Activated CD8-positive, alpha-beta T cell treated with anti-CD3 and anti-CD28 coated beads for 36 hours (primary cell): Measurements from ENCODE around the gene SLC24A3. TPM values are rescaled to one million over a fixed set of nuclear protein-coding genes. Genes with fewer than 3 reads are reported as not detected.

ENCODE experiments used
- ATAC-seq: fragments of 200-7000 bp; cut with Tn5 transposase; one replicate; pipeline ENCODE4 v1.10.0; 2021; ENCODE audit warnings: mild to moderate bottlenecking, moderate library complexity
- CTCF ChIA-PET: fragments of 350-600 bp; sonication (Branson Sonifier 250); formaldehyde crosslinking; loops from one replicate; lab custom pipeline; 2021; ENCODE audit warnings: antibody characterized with exemption; lab: Charles Lee
- POLR2A ChIA-PET: fragments of 350-600 bp; sonication (Branson Sonifier 250); formaldehyde crosslinking; loops from one replicate; lab custom pipeline; 2021; ENCODE audit warnings: antibody characterized with exemption; lab: Charles Lee
- DNase-seq: peaks from one replicate; pipeline ENCODE4 v3.0.0-alpha.2; 2020
- H3K27ac Mint-ChIP-seq: one replicate; pipeline ENCODE4 v1.8.0; 2021; ENCODE audit warnings: mild to moderate bottlenecking, mixed read lengths
- H3K27me3 Mint-ChIP-seq: one replicate; pipeline ENCODE4 v1.8.0; 2021; ENCODE audit warnings: mixed read lengths
- H3K36me3 Mint-ChIP-seq: one replicate; pipeline ENCODE4 v1.8.0; 2021; ENCODE audit warnings: low read depth, mixed read lengths
- H3K4me1 Mint-ChIP-seq: one replicate; pipeline ENCODE4 v1.8.0; 2021; ENCODE audit warnings: low read depth, mixed read lengths
- H3K4me3 Mint-ChIP-seq: one replicate; pipeline ENCODE4 v1.8.0; 2021; ENCODE audit warnings: mild to moderate bottlenecking, moderate library complexity, mixed read lengths
- H3K9me3 Mint-ChIP-seq: one replicate; pipeline ENCODE4 v1.8.0; 2021; ENCODE audit warnings: mixed read lengths
- CTCF ChIP-seq: fragments of 200-600 bp; IDR thresholded peaks from one replicate; pipeline ENCODE4 v1.8.0; 2022; ENCODE audit warnings: antibody characterized with exemption, mild to moderate bottlenecking
- intact Hi-C: fragments of 100-400 bp; cut with micrococcal nuclease; formaldehyde crosslinking; loops from one replicate; pipeline ENCODE4 v1.10.0; 2022
- total RNA-seq, 2 experiments: library from RNA; stranded (reverse); gene quantifications; one replicate each; pipeline ENCODE4 v1.2.3, GENCODE V29; 2021

Gene SLC24A3
- total RNA-seq, 2 experiments from 2014 or later: not detected

DNA sequence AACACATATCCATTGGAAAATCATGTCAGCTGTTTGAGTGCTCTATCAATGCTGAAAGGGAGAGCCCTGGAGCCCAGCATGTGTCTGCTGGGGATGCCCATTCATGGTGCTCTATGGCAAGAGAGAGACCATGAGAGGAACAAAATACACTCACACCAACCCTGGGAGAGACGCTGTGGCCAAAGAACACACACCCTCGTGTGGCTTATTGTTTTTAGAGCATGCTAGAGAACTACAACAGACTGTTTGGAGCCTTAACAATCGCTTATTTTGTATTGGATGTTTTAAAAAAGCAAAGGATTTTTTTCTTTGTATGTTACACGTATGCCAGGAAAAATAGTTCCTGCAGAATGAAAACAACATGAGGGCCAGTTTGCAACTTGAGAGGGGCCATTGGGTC lies 151.0 kb downstream of the SLC24A3 start:
- ChIA-PET POLR2A (no interaction called here), CTCF (no interaction called here)
- intact Hi-C loops: no loop called here
- Mint-ChIP-seq H3K9me3 (no peaks in the 10 kb centered on the region), H3K4me1 (no peaks in the 10 kb centered on the region), H3K27ac (no peak overlapping the region), H3K4me3 (no peak overlapping the region), H3K36me3 (no peaks in the 10 kb centered on the region), H3K27me3 (no peaks in the 10 kb centered on the region)
- ATAC-seq: no peak
- no peak for DNase-seq
- no peak for TF ChIP-seq CTCF

- no peak for DNase-seq
- no peak for TF ChIP-seq CTCF
- intact Hi-C loops: no loop called here
- H3K4me3 Mint-ChIP-seq: no peak overlapping the region
- CTCF ChIA-PET: no interaction called here
- H3K27ac Mint-ChIP-seq: no peak overlapping the region
- POLR2A ChIA-PET: no interaction called here
- ATAC-seq: no peak
- H3K27me3 Mint-ChIP-seq: peaks cover 1% of the 10 kb centered on the region
- no peaks in the 10 kb centered on the region for H3K36me3 Mint-ChIP-seq
- no peaks in the 10 kb centered on the region for H3K9me3 Mint-ChIP-seq
- no peaks in the 10 kb centered on the region for H3K4me1 Mint-ChIP-seq
Measured at GRCh38 chr20:19367591-19367990, 155.1 kb downstream of the SLC24A3 start.

DNA sequence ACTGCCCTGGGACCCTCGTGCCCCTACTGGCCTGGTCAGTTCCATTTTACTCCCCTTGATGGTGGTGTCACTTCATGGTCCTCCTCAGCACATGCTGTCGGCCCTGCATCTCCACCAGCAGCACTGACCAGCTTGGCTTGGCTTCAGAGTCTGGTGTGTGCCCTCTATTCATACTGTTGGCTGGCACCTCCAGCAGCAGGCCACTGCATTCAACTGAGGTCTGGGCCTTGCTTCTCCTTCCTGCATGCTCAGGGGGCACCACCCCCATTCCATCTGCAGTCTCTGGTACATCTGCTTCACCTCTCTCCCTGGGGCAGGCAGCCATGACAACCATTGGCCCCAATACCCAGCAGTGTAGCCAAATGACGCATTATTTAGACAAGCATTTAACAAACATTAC lies 155.9 kb downstream of the SLC24A3 start:
- DNase-seq (no peak), ATAC-seq (no peak)
- Mint-ChIP-seq H3K27ac (no peak overlapping the region), H3K4me3 (no peak overlapping the region), H3K27me3 (peaks cover 1% of the 10 kb centered on the region), H3K4me1 (no peaks in the 10 kb centered on the region), H3K9me3 (no peaks in the 10 kb centered on the region), H3K36me3 (no peaks in the 10 kb centered on the region)
- no peak for TF ChIP-seq CTCF
- ChIA-PET CTCF (no interaction called here), POLR2A (no interaction called here)
- intact Hi-C loops: no loop called here

DNA sequence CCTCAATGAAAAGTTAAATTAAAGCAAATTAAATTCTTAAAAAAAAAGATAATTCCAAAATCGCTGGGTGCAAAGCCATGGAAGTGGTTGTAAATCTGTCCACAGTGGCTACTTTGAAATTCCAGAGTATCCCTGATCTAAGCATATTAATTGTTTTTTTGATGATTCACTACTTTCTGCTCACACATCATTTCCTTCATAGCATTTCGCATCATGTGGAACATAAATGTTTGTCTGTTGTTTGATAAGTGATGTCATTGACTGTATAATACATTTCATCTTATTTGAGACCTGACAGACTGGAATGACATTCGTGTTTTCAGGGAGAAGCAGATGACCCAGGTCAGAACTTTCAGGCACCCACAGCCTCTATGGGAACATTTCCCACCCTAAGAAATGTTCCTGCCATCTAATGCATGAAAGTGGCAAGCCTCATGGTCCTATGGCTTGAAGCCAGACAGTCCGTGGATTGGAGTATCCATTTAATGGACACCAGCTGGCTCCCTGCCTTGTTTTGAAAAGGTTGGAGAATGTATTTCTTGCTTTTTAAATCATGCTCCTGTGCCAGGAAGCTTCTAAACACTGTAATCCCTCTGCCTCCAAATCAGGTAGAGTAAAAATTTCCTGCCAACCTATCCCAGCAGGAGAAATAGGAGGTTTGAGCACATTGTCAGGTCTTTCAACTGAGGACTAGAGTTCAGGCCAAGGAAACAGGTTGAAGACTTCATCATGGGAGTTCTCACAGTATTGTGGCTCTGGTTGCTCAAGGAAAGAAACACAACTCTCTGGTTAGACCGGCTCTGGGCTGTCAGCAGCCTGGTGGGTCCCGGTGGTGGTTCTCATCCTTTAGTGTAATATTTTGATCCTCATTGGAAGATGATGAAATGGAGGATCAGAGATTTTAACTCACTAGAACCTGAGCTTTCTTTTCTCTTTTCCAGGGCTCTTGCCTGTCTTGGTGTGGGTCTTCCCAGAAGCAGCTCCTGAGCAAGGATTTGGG lies 157.9 kb downstream of the SLC24A3 start:
- no peak for TF ChIP-seq CTCF
- H3K27ac Mint-ChIP-seq: no peak overlapping the region
- ChIA-PET CTCF (no interaction called here), POLR2A (no interaction called here)
- no peak overlapping the region for H3K4me3 Mint-ChIP-seq
- no peaks in the 10 kb centered on the region for H3K36me3 Mint-ChIP-seq
- DNase-seq (no peak), ATAC-seq (no peak)
- H3K4me1 Mint-ChIP-seq: no peaks in the 10 kb centered on the region
- intact Hi-C loops: no loop called here
- H3K27me3 Mint-ChIP-seq: peaks cover 1% of the 10 kb centered on the region
- H3K9me3 Mint-ChIP-seq: no peaks in the 10 kb centered on the region

DNA sequence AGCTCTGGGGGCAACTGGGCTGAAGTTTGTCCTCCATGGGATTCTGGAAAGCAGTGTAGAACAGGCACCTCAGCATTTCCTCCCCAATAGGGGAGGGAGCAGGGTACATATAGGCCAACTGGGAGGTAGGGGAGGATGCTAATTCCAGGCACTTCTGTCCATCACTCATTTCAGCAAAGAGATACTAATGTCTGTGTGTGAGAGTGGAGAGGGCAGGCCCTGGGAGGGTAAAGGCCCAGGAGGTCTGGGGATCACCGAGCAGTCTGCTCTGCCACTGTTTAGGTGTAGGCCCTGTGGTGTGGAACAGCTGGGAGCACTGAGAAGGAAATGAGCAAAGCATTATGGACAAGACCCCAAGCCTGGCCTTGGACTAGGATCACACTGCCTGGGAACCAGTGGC lies 158.7 kb downstream of the SLC24A3 start:
- H3K4me3 Mint-ChIP-seq: no peak overlapping the region
- ATAC-seq: no peak
- ChIA-PET CTCF (no interaction called here), POLR2A (no interaction called here)
- intact Hi-C loops: no loop called here
- peaks cover 2% of the 10 kb centered on the region for H3K27me3 Mint-ChIP-seq
- H3K36me3 Mint-ChIP-seq: no peaks in the 10 kb centered on the region
- no peak overlapping the region for H3K27ac Mint-ChIP-seq
- H3K9me3 Mint-ChIP-seq: no peaks in the 10 kb centered on the region
- DNase-seq: no peak
- no peak for TF ChIP-seq CTCF
- H3K4me1 Mint-ChIP-seq: no peaks in the 10 kb centered on the region
